Measurements from ENCODE around the gene RGR.

DNA sequence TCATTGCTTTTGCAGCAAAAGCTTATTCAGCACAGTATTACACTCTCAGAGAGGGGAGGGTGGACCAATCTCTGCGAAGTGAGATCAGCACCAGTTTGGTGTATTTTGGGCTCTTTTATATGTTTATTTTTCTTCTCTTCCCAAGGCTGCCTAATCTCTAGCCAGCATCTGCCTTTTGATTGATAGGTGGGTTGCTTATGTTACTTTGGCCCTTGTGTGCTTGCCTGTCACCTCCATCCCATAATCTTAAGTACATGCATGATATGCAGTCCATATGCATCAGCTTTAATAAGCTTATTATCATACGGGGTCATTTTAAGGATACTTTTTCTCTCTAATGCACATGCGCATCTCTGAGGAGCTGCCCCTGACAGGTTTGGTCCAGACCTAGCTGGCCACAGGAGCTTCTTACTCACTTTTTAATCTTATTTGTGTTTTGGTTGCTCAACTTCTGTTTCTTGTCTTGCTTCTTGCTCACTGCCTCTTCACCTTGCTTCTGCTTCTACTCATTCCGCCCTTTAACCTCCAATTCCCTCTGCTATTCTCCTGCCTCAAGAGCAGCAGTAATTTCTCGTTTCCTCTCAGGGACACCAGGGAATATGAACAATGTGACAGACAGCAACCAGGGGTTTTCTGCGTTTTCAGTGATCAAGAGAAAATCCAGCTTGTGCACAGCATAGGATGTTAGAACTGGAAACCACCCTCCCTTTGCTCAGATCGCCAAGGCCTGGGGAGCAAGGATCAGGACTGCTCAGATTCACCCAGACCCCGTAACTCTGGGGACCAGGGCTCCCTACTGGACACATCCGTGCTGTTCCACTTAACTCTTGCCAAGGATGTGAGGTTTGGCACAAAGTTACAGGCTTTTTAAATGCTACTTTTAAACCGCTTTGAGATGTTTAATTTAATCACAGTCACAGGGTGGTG lies 10.0 kb downstream of the RGR start:
- TF ChIP-seq CTCF (conservative IDR thresholded peaks at IDR 0.05; ENCODE audit: low read depth in 2 of 2) (no peak), ZNF114 (CRISPR knock-in tag; IDR thresholded peaks at IDR 0.05) (no peak), REST (IDR thresholded peaks at IDR 0.05; ENCODE audit: unreplicated experiment) (no peak), EZH2 (IDR thresholded peaks at IDR 0.05; ENCODE audit: low read depth, unreplicated experiment) (no peak), POLR2AphosphoS5 (IDR thresholded peaks at IDR 0.05; ENCODE audit: low read depth) (no peak), NANOG (IDR thresholded peaks at IDR 0.05; ENCODE audit: borderline replicate concordance) (no peak), CREB1 (CRISPR knock-in tag; IDR thresholded peaks at IDR 0.05; ENCODE audit: low read depth) (no peak), JUNB (IDR thresholded peaks at IDR 0.05; ENCODE audit: unreplicated experiment) (no peak)
